Right lobe of liver (tissue), 6 donors: ENCODE data around the gene ROR2. TPM values are rescaled to one million over a fixed set of nuclear protein-coding genes. Genes with fewer than 3 reads are reported as not detected.
A peak's percentile ranks its signal among the peaks of the same experiment; 100 is the strongest.

Source experiments
- ATAC-seq, 4 donors: fragments of 200-7000 bp; cut with Tn5 transposase; one replicate each; pipeline ENCODE4 v1.9.1; 2020; ENCODE audit warnings: mild to moderate bottlenecking in 4 of 4, moderate library complexity in 4 of 4
- DNase-seq, 3 donors: peaks; one replicate each; pipeline ENCODE4 v3.0.0-alpha.2; 2020
- H3K27ac ChIP-seq, 3 donors: fragments of 200-600 bp; one replicate each; pipeline ENCODE4 v1.8.0; 2022
- H3K27me3 ChIP-seq, 2 donors: fragments of 200-600 bp; one replicate each; pipeline ENCODE4 v1.8.0; 2022
- H3K36me3 ChIP-seq, 4 donors: fragments of 200-600 bp; sonication (generic) in 1 of 4; one replicate each; pipeline versions ENCODE4 v1.5.1 to v1.8.0; 2017 to 2022; ENCODE audit warnings: control low read depth in 1 of 4
- H3K4me1 ChIP-seq, 4 donors: fragments of 200-600 bp; sonication (generic) in 1 of 4; one replicate each; pipeline versions ENCODE4 v1.5.1 to v1.8.0; 2017 to 2022; ENCODE audit warnings: control low read depth in 1 of 4
- H3K4me3 ChIP-seq, 3 donors: fragments of 200-600 bp; one replicate each; pipeline ENCODE4 v1.8.0; 2022
- H3K9me3 ChIP-seq, 4 donors: fragments of 200-600 bp; sonication (generic) in 1 of 4; one replicate each; pipeline versions ENCODE4 v1.5.1 to v1.8.0; 2017 to 2022; ENCODE audit warnings: control low read depth in 1 of 4
- POLR2A ChIP-seq: fragments of 450-650 bp; IDR thresholded peaks from one replicate; pipeline ENCODE4 v1.6.1; 2017; ENCODE audit warnings: antibody characterized with exemption, mild to moderate bottlenecking
- WGBS: methylation state at CpG from one replicate; pipeline ENCODE4 v1.1.6; 2018; ENCODE audit warnings: low coverage, low lambda C conversion rate; ENCODE audit not compliant: insufficient coverage; ENCODE audit errors: missing lambda C conversion rate; 5-methylcytosine and 5-hydroxymethylcytosine counted together
- intact Hi-C, 2 donors: fragments of 100-400 bp; cut with DNase I; formaldehyde crosslinking; loops; one replicate each; pipeline versions ENCODE4 v1.11.2 to v1.14.1; 2022
- total RNA-seq, 6 experiments: library from RNA; depleted of rRNA in 2 of 6; stranded (reverse); fragments of >200 nt in 2 of 6; fragmentation: NEBNext Ultra II Directional in 3 of 6; extraction: Animal tissue kit (Norgen Biotek cat#: 25700) in 3 of 6; gene quantifications; one replicate each; pipeline versions ENCODE4 v1.1.0 to v1.2.4, GENCODE V29; 2016 to 2023
- TF ChIP-seq, protein P1 (sequence below), 4 donors: fragments of 200-600 bp in 3 of 4; fragments of 450-650 bp in 1 of 4; IDR thresholded peaks; one replicate each; pipeline versions ENCODE4 v1.5.1 to v1.8.0; 2016 to 2022; ENCODE audit warnings: antibody characterized with exemption in 4 of 4, mild to moderate bottlenecking in 2 of 4
- donor health status: DM: no; HTN: yes; CAD: no.
- donor health status: DM: no; HTN: no; CAD: no.
- donor health status: DM: no; HTN: no; CAD: no.
- donor health status: DM: no; HTN: yes; CAD: no.
- donor health status: DM: no; HTN: yes; CAD: no.

ROR2 gene
- total RNA-seq, 6 experiments from 2014 or later = 0.12 to 1.2 (median 0.49) TPM; not detected in 1

DNA sequence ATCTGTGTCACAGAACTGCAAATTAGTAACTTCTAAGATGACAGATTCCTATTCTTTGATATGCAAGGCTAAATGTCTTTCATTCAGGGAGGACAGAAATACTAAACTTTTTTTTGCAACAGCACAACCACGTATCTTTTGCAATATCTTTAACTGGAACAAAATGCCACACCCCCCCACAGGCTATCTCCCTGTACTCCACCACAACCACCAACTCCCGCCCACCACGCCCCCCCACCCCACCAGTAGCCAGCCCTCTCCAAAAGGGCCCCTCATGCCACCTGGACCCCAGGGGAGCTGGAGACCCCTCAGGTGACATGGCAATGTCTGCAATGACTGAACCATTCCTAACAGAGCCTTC lies 131.8 kb downstream of the ROR2 start:
- ATAC-seq (peak in 2 of 4 donors; percentile 21 to 36), DNase-seq (no peak)
- WGBS = 32% methylated on average over 3 of the region's 3 CpGs
- peaks cover 0 to 10% (median 0%) of the 10 kb centered on the region in 4 donors for H3K4me1 ChIP-seq
- H3K27me3 ChIP-seq = no peaks in the 10 kb centered on the region
- TF ChIP-seq, protein P1, sequence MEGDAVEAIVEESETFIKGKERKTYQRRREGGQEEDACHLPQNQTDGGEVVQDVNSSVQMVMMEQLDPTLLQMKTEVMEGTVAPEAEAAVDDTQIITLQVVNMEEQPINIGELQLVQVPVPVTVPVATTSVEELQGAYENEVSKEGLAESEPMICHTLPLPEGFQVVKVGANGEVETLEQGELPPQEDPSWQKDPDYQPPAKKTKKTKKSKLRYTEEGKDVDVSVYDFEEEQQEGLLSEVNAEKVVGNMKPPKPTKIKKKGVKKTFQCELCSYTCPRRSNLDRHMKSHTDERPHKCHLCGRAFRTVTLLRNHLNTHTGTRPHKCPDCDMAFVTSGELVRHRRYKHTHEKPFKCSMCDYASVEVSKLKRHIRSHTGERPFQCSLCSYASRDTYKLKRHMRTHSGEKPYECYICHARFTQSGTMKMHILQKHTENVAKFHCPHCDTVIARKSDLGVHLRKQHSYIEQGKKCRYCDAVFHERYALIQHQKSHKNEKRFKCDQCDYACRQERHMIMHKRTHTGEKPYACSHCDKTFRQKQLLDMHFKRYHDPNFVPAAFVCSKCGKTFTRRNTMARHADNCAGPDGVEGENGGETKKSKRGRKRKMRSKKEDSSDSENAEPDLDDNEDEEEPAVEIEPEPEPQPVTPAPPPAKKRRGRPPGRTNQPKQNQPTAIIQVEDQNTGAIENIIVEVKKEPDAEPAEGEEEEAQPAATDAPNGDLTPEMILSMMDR (IDR thresholded peaks at IDR 0.05) = no peak
- TF ChIP-seq POLR2A = no peak
- no peaks in the 10 kb centered on the region for H3K36me3 ChIP-seq
- H3K4me3 ChIP-seq = no peak overlapping the region
- H3K27ac ChIP-seq = no peak overlapping the region
- H3K9me3 ChIP-seq = no peaks in the 10 kb centered on the region
- intact Hi-C loops = no loop called here

DNA sequence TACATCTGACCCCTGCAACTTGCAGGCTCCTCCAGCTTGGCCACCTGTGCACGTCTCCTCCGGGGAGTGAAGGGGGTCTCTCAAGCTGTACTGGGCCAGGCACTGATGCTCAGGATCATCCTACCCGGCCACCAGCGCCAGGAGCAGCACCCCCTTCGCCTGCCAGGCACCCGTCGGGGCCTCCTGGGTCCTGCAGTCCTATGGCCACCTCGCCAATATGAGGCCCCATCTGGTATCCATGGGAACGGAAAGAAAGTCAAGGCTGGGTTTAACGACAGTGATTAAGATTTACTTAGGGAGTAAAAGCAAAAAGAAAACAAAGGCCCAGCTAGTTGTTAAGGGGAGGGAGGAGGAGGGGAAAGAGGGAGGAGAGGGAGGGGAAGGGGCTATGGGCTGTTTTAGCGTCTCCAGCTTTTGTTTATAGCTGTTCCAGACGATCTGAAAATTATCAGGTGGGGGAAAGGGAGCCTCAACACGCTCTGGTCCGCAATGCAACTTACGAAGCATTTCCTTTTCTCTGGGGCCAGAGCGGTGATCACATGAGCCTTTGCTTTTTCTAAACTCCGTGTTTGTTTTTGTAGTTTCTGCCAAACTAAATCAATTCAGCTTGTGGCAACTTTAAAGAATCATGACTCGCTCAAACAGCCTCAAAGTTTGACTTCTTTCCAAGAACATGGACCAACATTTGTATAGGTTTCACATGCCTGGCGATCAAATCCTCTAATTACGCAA lies 132.4 kb downstream of the ROR2 start:
- ATAC-seq (peak; percentile 51 to 83 (median 80)), DNase-seq (no peak)

DNA sequence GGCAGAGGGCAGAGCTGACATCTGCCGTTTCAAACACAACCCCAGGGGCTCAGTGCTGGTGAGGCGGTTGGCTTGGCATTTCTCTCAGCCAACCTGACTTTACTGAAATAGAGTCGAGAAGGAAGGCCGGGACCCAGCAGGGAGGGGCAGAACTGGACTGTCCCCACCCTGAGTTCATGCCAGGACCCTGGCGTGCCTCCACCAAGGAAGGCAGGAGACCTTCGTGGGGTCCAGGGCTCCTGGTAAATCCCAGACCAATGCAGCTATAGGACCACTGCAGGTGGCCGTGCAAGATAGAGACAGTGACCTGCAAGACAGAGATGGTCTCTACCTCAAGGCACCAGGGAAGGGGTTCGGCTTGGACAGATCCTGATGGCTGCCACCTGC lies 132.9 kb downstream of the ROR2 start:
- WGBS = no CpG with 5 or more reads among the region's 8 CpGs
- H3K27me3 ChIP-seq = no peaks in the 10 kb centered on the region
- TF ChIP-seq, protein P1 (IDR thresholded peaks at IDR 0.05) = no peak
- no peak for TF ChIP-seq POLR2A
- DNase-seq (no peak), ATAC-seq (no peak)
- H3K4me1 ChIP-seq = peaks cover 0 to 10% (median 0%) of the 10 kb centered on the region in 4 donors
- H3K36me3 ChIP-seq = no peaks in the 10 kb centered on the region
- intact Hi-C loops = no loop called here
- no peak overlapping the region for H3K4me3 ChIP-seq
- H3K9me3 ChIP-seq = no peaks in the 10 kb centered on the region
- no peak overlapping the region for H3K27ac ChIP-seq

More for the DNA sequence above, 132.4 kb downstream of the ROR2 start:
- Histone ChIP-seq H3K4me3 (no peak overlapping the region), H3K36me3 (no peaks in the 10 kb centered on the region), H3K27ac (no peak overlapping the region), H3K4me1 (peaks cover 0 to 10% (median 0%) of the 10 kb centered on the region in 4 donors), H3K27me3 (no peaks in the 10 kb centered on the region), H3K9me3 (no peaks in the 10 kb centered on the region)
- TF ChIP-seq POLR2A = no peak
- TF ChIP-seq, protein P1 (IDR thresholded peaks at IDR 0.05) = no peak
- 19% methylated on average over 13 of the region's 20 CpGs for WGBS
- intact Hi-C loops = no loop called here

DNA sequence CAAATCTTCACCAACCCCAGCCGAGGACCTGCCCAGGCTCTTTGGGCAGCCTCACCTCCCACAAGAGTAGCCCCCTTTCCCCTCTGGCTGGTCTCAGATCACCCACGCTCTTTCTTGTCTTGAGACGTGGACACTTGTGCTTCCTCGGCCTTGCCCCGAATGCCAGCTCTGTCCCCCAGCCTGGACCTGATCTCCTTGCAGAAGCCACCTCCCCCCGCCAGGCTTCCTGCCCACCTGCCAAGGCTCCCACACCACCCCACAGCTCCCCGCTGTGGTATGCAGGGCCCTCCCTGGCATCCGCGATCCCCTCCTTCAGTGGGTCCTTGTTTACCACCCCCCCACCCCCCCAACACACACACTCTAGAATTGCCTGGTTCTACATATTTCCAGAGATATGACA lies 133.7 kb downstream of the ROR2 start:
- Histone ChIP-seq H3K36me3 (no peaks in the 10 kb centered on the region), H3K27me3 (no peaks in the 10 kb centered on the region), H3K27ac (no peak overlapping the region), H3K4me3 (no peak overlapping the region), H3K4me1 (peaks cover 0 to 10% (median 0%) of the 10 kb centered on the region in 4 donors), H3K9me3 (no peaks in the 10 kb centered on the region)
- intact Hi-C loops = no loop called here
- WGBS = 100% methylated on average over 3 of the region's 9 CpGs
- no peak for ATAC-seq
- DNase-seq = no peak
- no peak for TF ChIP-seq POLR2A
- TF ChIP-seq, protein P1 (IDR thresholded peaks at IDR 0.05) = no peak
